HG02884 (cell line): ENCODE measurements around the gene CHID1.

Experiments
- ATAC-seq: cut with Tn5 transposase; IDR thresholded peaks from one replicate; pipeline ENCODE4 v1.9.1; 2021; ENCODE audit warnings: mild to moderate bottlenecking, moderate library complexity; ENCODE audit not compliant: unreplicated experiment

CHID1 gene

GRCh38 chr11:933142-933851, 22.7 kb upstream of the CHID1 start:
- no peak for ATAC-seq

GRCh38 chr11:932435-932834, 21.8 kb upstream of the CHID1 start:
- no peak for ATAC-seq

GRCh38 chr11:931385-931784, 20.8 kb upstream of the CHID1 start:
- no peak for ATAC-seq

GRCh38 chr11:929405-929804, 18.8 kb upstream of the CHID1 start:
- no peak for ATAC-seq

GRCh38 chr11:928786-929185, 18.2 kb upstream of the CHID1 start:
- no peak for ATAC-seq

GRCh38 chr11:927871-928270, 17.3 kb upstream of the CHID1 start:
- ATAC-seq, result no peak

GRCh38 chr11:926341-926916, 15.8 kb upstream of the CHID1 start:
- ATAC-seq, result no peak

GRCh38 chr11:925496-926301, 15.1 kb upstream of the CHID1 start, which contains the start of gene AP2A2:
Gene AP2A2 (plus strand): TSS chr11:925870. CDS start chr11:926022, 152 bp downstream.
- ATAC-seq, result peak; percentile 68

GRCh38 chr11:925158-925495, 14.5 kb upstream of the CHID1 start:
- ATAC-seq, result no peak

GRCh38 chr11:924406-925157, 14.0 kb upstream of the CHID1 start:
- no peak for ATAC-seq

- ATAC-seq, result no peak
Measured at GRCh38 chr11:923691-924405, 13.2 kb upstream of the CHID1 start.

- ATAC-seq, result no peak
Measured at GRCh38 chr11:921921-922678, 11.5 kb upstream of the CHID1 start.

GRCh38 chr11:917426-917825, 6.8 kb upstream of the CHID1 start:
- no peak for ATAC-seq

GRCh38 chr11:914747-915501, 4.3 kb upstream of the CHID1 start:
- no peak for ATAC-seq

- no peak for ATAC-seq
Measured at GRCh38 chr11:914204-914603, 3.6 kb upstream of the CHID1 start.

- no peak for ATAC-seq
Measured at GRCh38 chr11:913043-913442, 2.4 kb upstream of the CHID1 start.

- no peak for ATAC-seq
Measured at GRCh38 chr11:912266-912665, 1.7 kb upstream of the CHID1 start.

- no peak for ATAC-seq
Measured at GRCh38 chr11:911890-912219, 1.2 kb upstream of the CHID1 start.
